KOPT-K1 (cell line): ENCODE data around the gene SCFD2.
"Not testable (repeated sequence)": the region's sequence is repeated elsewhere in the genome, so short reads cannot be mapped to it uniquely, and the experiment has no call there.

Experiments used
- H3K27ac ChIP-seq: fragments of 200-600 bp; sonication (generic); 2 replicates; pipeline ENCODE4 v1.5.1; 2016; ENCODE audit warnings: antibody characterized with exemption, mild to moderate bottlenecking, low read depth, low read length; ENCODE audit not compliant: poor library complexity, severe bottlenecking
- H3K36me3 ChIP-seq: fragments of 200-600 bp; sonication (generic); 2 replicates; pipeline ENCODE4 v1.5.1; 2017; ENCODE audit warnings: antibody characterized with exemption, mild to moderate bottlenecking, low read length, moderate library complexity; ENCODE audit not compliant: insufficient read depth
- H3K9me3 ChIP-seq: fragments of 200-600 bp; sonication (generic); 2 replicates; pipeline ENCODE4 v1.5.1; 2017; ENCODE audit warnings: antibody characterized with exemption, low read length, mild to moderate bottlenecking; ENCODE audit not compliant: insufficient read depth, poor library complexity, severe bottlenecking

The SCFD2 gene

DNA sequence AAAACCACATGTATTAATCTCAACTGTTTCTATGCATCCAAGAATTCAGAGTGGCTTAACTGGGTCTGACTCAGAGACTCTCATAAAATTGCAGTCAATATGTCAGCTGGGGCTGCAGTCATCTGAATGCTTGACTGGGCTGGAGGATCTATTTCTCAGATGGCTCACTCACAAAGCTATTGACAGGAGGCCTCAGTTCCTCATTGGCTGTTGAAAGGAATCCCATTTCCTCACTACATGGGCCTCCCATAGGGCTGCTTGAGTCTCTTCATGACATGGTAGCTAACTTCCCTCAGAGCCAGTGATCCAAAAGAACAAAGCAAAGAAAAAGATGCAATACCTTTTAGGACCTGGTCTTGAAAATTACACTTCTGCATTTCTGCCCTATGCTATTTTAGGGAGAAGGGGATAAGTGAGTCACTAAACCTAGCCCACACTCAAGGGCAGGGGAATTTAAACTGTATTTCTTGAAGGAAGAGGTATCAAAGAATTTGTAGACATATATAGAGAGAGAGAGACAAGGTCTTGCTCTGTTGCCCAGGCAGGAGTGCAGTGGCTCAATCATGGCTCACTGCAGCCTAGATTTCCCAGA is 9.8 kb downstream of the SCFD2 start:
- no peaks in the 10 kb centered on the region for H3K9me3 ChIP-seq
- peaks cover 44% of the 10 kb centered on the region for H3K36me3 ChIP-seq
- no peak overlapping the region for H3K27ac ChIP-seq

DNA sequence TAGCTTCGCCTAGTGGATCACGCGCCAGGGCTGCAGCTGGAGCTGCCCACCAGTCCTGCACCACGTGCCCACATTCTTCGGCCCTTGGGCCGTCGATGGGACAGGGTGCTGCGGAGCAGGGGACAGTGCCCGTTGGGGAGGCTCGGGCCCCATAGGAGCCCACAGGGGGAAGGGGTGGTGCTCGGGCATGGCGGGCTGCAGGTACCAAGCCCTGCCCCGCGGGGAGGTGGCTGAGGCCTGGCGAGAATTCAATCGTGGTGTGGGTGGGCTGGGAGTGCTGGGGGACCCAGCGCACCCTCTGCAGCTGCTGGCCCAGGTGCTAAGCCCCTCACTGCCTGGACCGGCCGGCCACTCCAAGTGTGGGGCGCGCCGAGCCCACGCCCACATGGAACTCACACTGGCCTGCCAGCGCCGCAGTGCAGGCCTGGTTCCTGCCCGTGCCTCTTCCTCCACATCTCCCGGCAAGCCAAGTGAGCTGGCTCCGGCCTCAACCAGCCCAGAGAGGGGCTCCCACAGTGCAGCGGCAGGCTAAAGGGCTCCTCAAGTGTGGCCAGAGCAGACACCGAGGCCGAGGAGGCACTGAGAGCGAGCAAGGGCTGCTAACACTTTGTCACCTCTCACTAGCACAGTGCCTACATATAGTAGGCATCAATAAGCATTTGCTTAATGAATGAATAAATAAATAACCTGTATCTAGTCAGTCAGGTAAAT is 11.7 kb downstream of the SCFD2 start:
- H3K9me3 ChIP-seq = no peaks in the 10 kb centered on the region
- H3K27ac ChIP-seq = no peak overlapping the region
- peaks cover 55% of the 10 kb centered on the region for H3K36me3 ChIP-seq

DNA sequence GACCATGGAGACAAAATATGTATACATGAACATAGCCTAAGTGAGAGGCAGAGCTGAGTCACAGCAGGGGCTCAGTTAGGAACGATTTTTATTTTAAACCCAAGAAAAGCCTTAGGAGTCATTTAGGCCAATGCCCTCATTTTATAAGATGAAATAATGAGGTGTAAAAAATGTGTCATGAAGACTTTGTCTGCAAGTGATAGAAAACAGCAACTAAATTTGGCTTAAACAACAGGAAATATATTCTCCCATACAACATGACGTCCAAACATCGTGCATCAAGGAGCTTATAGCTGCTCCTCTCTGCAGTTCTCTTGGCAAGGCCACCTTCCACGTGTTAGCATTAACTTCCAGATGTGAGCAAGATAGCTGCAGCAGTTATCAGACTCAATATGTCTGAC is 16.8 kb downstream of the SCFD2 start:
- H3K36me3 ChIP-seq = peaks cover 74% of the 10 kb centered on the region
- H3K9me3 ChIP-seq = peaks cover 18% of the 10 kb centered on the region
- no peak overlapping the region for H3K27ac ChIP-seq

GRCh38 chr4:53348046-53348445 is 17.8 kb downstream of the SCFD2 start:
- Histone ChIP-seq H3K27ac (no peak overlapping the region), H3K36me3 (peaks cover 71% of the 10 kb centered on the region)

DNA sequence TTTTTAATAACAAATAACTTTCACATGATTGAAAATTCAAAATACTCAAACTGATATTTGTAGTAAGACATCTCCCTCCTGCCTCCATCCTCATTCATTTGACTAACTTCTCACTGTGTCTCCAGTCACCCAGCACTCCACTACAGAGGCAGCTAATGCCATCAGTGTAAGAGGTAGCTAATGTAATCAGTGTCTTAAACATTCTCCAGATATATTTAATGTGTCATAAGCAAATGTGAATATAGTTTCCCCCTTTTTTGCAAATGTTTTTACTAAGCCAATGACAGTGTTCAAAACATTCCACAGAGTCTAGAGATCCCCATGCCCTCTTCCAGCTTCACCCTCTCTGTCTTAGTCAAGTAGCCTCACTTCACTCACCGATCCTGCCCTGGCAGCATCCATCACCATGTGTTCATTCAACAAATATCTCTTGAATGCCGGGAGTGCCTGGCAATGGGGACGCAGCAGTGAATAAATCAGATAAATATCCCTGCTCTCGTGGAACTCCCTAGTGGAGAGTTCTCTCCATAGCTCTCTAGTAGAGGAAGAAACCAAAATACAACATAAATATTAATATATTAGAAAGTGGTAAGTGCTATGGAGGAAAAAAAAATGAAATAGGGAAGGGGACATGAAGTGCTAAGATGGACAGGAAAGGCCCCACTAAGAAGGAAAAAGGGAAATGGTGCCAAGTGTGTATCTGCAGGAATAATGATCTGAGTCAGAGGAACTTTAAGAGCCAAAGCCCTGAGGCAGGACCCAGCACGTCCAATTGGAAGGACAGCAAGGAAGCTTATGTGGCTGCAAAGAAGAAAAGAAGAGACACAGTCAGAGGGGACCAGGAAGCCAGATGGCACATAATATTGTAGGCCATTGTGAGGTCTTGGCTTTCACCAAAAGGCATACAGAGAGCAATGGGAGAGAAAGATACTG is 18.7 kb downstream of the SCFD2 start:
- H3K9me3 ChIP-seq = peaks cover 18% of the 10 kb centered on the region
- peaks cover 62% of the 10 kb centered on the region for H3K36me3 ChIP-seq
- no peak overlapping the region for H3K27ac ChIP-seq

More at GRCh38 chr4:53348046-53348445, 17.8 kb downstream of the SCFD2 start:
- H3K9me3 ChIP-seq = peaks cover 18% of the 10 kb centered on the region

GRCh38 chr4:53346392-53346791 is 19.5 kb downstream of the SCFD2 start:
- not testable (repeated sequence) for H3K27ac ChIP-seq
- Histone ChIP-seq H3K36me3 (peaks cover 56% of the 10 kb centered on the region), H3K9me3 (peaks cover 18% of the 10 kb centered on the region)

- H3K36me3 ChIP-seq, H3K27ac ChIP-seq: not testable (repeated sequence)
- H3K9me3 ChIP-seq = peaks cover 15% of the 10 kb centered on the region
These were observed 25.7 kb downstream of the SCFD2 start for GRCh38 chr4:53340145-53340544.

- not testable (repeated sequence) for H3K9me3 ChIP-seq, H3K27ac ChIP-seq, H3K36me3 ChIP-seq
These were observed 30.9 kb downstream of the SCFD2 start for GRCh38 chr4:53334916-53335315.

- Histone ChIP-seq H3K27ac (no peak overlapping the region), H3K9me3 (no peaks in the 10 kb centered on the region), H3K36me3 (no peaks in the 10 kb centered on the region)
These were observed 39.3 kb downstream of the SCFD2 start for GRCh38 chr4:53326535-53326934.

GRCh38 chr4:53322696-53323095 is 43.2 kb downstream of the SCFD2 start:
- H3K36me3 ChIP-seq = no peaks in the 10 kb centered on the region
- no peak overlapping the region for H3K27ac ChIP-seq
- no peaks in the 10 kb centered on the region for H3K9me3 ChIP-seq

DNA sequence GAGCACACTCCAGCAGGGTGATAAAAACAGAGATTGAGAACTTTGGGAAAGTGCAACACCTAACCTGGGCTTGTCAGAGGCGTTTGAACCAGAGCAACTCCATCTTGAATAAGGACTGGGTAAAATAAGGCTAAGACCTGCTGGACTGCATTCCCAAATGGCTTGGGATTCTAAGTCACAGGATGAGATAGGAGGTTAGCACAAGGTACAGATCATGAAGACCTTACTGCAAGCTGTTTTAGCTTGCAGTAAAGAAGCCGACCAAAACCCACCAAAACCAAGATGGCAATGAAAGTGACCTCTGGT is 43.9 kb downstream of the SCFD2 start:
- Histone ChIP-seq H3K9me3 (no peaks in the 10 kb centered on the region), H3K36me3 (no peaks in the 10 kb centered on the region), H3K27ac (no peak overlapping the region)

DNA sequence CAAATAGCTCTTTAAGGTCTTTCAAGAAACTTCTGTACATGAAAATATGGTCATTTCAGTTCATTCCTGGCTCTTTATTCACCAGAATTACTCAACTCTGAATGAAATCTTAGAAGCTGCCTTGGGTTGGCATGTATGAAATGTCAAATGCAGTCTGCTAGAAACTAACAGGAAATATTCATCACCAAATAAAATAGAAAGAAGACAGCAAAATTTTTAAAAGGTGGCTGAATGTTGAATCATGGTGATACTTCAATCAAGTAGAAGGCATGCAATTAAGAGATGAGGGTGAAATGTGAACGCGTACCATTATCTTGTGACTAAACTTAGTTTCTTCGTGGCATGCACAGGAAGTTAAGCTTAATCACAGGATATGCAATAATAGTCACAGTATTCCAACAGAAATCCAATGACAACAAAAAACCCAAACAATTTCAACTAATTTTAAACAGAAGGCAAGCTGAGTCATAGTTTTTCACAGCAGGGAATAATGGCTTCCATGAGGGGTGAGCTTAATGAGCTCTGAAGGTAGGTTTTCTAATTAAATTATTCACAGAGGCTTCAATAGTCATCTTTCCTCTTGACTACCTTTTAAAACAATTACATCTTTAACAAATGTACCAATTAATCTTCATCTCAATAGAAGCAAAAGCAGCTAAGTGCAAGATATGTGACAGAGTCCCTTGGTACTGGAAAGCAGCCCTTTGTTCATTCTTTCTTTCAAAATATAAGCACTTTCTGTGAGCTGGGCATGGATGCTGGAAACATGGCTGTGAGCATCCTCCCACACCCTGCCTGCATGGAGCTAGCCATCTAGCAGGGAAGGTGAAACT is 44.5 kb downstream of the SCFD2 start:
- Histone ChIP-seq H3K36me3 (no peaks in the 10 kb centered on the region), H3K27ac (no peak overlapping the region), H3K9me3 (no peaks in the 10 kb centered on the region)

DNA sequence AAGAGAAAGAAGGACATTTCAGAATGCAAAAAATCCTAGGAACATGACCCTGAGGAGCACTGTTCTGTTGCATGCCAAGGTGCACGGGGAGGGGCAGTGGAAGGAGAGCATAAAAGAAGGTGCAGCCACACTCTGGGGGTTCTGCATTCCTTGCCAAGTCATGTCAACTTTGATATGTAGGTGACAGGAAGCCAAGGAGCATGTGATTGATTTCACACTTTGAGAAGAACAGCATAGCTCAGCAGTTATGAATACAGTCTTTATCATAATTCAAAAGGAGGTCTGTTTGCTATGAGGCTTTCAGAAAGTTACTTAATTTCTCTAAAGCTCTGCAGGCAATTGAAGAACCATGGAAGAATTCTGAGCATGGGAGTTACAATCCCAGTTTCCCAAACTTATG is 50.6 kb downstream of the SCFD2 start:
- peaks cover 17% of the 10 kb centered on the region for H3K36me3 ChIP-seq
- no peaks in the 10 kb centered on the region for H3K9me3 ChIP-seq
- no peak overlapping the region for H3K27ac ChIP-seq

DNA sequence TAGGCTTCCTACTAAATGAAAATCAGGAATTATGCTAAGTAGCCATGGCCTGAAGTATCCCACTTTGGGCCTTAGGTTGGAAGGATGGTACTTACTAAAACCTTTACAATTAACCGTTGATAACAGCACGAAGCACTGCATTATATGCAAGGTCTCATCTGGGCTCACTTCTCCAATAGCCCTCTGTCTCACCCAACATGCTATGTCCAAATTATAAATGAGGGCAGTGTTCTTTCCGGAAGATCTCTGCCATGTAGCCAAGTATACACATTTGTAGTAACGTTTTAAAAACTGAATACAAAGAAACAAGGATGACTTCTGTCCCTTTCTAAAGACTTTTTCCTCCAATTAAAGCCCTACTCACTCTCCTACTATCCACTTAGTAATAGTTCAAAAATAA is 51.6 kb downstream of the SCFD2 start:
- peaks cover 17% of the 10 kb centered on the region for H3K36me3 ChIP-seq
- H3K9me3 ChIP-seq = no peaks in the 10 kb centered on the region
- no peak overlapping the region for H3K27ac ChIP-seq

- Histone ChIP-seq H3K9me3 (no peaks in the 10 kb centered on the region), H3K27ac (no peak overlapping the region), H3K36me3 (peaks cover 17% of the 10 kb centered on the region)
These were observed 52.4 kb downstream of the SCFD2 start for GRCh38 chr4:53313510-53313909.
